Stimulated activated CD4-positive, alpha-beta T cell treated with anti-CD3 and anti-CD28 coated beads, Interleukin-15, amount 100 ng/mL, for 48 hours (primary cell): Measurements from ENCODE around the gene THAP8.

Experiments used
- DNase-seq, 2 donors: peaks; one replicate each; pipeline ENCODE4 v3.0.0-alpha.2; 2020; ENCODE audit warnings: low read depth in 2 of 2

Gene THAP8

DNA sequence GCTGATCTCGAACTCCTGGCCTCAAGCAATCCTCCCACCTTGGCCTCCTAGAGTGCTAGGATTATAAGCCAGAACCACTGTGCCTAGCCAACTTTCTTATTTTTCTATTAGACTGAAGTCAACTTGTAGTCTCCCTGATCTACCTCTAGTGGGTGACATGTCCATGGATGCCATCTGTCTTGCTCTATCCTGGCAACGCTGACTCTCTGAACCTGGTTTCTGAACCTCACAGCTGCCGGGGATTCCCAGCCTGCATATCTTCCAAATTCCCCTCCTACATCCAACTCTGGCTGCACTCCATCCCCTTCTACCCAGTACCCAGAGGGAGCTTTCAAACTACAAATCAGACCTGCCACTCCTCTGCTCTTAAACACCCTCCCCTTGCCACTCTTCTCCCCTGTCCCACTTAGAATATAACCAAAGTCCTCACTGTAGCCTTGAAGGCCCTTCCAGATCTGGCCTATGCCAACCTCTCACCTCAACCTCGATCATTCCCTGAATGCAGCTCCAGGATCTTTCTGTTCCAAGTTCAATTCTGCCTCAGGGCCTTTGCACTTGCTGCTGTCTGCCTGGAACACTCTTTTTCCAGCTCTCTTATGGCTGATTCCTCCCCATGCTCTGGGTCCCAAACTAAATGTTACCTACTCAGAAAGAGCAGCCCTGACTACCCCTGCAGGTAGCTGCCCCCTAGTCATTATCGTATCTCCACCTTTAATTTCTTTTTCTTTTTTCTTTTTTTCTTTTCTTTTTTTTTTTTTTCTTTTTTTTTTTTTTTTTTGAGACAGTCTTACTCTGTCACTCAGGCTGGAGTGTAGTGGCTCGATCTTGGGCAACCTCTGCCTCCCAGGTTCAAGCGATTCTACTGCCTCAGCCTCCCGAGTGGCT lies 23.6 kb downstream of the THAP8 start:
- no peak for DNase-seq

- DNase-seq, result no peak
These were observed 25.6 kb downstream of the THAP8 start for GRCh38 chr19:36028313-36029041.

DNA sequence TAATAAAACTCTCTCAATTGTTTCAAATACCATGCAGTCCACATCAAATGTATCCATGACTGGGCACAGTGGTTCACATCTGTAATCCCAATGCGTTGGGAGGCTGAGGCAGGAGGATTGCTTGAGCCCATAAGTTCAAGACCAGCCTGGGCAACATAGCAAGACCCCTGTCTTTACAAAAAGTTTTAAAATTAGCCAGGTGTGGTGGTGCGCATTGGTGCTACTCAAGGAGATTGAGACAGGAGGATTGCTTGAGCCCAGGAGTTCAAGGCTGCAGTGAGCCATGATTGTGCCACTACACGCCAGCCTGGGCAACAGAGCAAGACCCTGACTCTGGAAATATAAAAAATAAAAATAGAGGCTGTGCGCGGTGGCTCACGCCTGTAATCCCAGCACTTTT lies 26.4 kb downstream of the THAP8 start:
- no peak for DNase-seq

DNA sequence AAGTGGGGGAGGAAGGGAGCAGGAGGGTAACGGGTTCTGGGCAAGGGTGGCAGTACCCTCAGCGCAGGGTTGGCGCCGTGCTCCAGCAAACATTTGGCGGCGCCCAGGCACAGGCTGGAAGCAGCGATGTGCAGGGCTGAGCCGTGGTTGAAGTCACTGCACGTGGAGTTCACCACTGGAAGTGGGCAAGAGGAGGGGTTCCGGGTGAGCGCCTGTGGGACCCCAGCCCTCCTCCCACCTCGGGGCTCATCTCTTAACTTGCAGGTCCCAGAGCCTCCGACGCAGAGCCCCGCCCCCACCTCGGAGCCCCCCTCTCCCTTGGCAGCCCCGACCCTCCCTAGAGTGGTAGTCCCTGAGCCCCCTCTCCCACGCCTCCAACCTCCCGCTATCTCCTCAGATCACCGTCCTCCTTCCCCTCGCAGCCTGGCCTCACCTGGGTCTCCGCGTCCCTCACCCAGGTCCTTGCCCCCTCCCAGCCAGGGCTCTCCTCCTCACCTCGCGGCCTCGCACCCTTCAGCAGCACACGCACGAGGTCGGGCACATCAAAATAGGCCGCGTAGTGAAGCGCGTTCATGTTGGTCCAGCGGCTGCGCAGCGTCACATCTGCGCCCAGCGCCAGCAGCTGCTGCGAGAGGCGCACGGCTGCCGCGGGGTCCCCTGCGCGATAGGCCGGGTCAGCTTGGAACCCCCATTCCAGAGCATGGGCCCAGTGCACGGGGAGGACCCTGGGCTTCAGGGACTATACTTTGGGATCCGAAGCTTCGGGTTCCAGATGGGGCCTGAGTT lies 27.8 kb downstream of the THAP8 start:
- no peak for DNase-seq

DNA sequence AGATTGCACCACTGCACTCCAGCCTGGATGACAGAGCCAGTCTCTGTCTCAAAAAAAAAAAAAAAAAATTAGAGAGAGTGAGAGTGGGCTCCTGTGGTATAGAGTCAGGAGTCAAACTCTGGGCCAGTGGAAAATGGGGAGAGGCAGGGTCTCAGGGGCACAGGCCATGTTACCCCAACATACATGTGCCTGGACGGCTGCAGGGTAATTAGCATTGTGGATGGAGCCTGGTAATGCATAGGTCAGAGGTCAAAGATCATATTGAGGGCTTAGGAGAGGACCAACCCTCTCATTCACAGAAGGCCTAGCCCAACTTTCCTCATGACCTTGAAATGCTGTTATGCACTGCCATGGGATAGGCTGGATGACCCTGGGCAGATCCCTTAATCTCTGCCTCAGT lies 28.5 kb downstream of the THAP8 start:
- DNase-seq, result no peak

DNA sequence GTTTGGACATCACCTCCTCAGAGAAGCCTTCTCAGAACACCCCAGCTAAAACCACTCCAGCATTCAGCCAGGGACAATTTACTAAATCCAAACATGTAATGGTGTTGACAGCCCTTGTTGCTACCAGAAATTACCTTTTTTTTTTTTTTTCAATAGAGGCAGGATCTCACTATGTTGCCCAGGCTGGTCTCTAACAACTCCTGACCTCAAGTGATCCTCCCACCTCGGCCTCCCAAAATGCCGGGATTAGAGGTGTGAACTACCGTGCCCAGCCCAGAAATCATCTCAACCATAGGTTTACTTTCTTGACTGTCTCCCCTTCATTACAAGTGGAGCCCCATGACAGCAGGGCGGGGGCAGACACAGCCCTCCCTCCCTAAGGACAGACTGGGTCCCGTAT lies 30.7 kb downstream of the THAP8 start:
- DNase-seq, result no peak

DNA sequence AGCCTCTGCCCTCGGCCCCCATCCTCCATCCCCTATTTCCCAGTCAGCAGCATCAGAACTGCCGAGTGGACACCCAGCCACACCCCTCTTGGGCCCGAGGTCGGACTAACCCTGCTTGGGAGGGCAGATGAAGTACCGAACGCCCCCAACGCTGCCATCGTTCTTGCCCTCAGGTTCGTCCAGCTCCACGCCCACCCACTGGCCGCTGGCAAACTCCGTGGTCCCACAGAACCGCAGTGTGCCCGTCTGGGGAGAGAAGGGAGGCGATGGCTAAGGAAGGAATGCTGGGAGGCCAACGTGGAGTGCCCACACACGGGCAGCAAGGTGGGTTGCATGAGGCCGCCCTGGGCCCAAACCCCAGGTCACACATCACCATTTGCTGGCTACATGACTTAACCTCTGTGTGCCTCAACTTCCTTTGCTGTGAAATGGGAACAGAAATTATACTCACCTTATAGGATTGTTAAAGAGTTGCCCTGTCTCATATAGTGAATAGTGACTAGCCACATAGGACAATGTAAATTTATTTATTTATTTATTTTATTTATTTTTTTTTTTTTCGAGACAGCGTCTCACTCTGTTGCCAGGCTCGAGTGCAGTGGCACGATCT lies 34.9 kb downstream of the THAP8 start:
- DNase-seq, result no peak

DNA sequence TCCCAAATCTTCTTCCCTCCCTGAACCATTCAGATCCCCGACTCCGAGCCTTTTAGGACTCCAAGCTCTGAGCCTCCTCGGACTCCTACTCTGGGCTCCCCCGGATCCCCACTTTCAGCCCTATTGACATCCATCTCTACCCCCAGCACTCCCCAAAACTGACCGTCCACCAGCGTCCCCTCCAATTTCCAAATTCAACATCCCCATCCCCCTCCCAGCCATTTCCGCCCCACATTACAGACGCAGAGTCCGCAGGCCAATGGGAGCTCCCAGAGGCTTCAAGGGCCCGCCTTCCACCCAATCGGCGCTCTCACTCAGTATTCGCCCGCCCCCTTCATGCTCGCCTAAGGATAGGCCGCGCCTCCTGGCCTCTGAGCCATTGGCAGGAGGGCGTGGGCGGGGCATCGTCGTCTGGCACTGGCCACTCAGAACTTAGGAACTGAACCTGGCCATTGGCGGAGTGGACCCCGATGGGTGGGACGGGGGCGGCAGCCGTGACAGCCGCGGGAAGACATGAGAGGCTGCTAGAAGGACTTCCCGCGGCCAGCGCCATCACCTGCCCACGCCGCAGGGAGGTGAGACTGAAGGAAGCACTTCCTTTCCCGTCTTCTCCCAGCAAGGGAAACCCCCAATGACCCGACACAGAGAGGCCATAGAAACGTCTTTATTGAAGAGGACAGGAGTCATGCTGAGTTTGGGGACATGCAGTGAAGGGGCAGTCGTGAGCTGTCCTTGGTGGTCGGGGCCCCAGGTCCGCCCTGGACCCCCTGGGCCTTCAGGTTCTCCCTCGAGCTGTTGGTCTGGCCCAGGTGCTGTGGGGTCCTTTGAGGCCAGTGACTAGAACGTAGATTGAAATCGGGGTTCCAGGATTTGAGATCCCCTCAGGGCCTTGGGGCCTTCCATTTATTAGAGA lies 39.8 kb downstream of the THAP8 start, which contains the start of gene ALKBH6:
Gene ALKBH6 (minus strand): TSS at position 202 of the 913 bp plus-strand sequence. CDS start 816 bp downstream, outside the sequence.
- DNase-seq, result peak; percentile 100

GRCh38 chr19:36013280-36014011 lies 40.6 kb downstream of the THAP8 start:
- no peak for DNase-seq

- no peak for DNase-seq
These were observed 43.7 kb downstream of the THAP8 start for GRCh38 chr19:36010402-36010801.

GRCh38 chr19:36009633-36010379 lies 44.3 kb downstream of the THAP8 start:
- no peak for DNase-seq

GRCh38 chr19:36009220-36009619 lies 44.9 kb downstream of the THAP8 start:
- peak in 1 of 2 donors; percentile 45 for DNase-seq

DNA sequence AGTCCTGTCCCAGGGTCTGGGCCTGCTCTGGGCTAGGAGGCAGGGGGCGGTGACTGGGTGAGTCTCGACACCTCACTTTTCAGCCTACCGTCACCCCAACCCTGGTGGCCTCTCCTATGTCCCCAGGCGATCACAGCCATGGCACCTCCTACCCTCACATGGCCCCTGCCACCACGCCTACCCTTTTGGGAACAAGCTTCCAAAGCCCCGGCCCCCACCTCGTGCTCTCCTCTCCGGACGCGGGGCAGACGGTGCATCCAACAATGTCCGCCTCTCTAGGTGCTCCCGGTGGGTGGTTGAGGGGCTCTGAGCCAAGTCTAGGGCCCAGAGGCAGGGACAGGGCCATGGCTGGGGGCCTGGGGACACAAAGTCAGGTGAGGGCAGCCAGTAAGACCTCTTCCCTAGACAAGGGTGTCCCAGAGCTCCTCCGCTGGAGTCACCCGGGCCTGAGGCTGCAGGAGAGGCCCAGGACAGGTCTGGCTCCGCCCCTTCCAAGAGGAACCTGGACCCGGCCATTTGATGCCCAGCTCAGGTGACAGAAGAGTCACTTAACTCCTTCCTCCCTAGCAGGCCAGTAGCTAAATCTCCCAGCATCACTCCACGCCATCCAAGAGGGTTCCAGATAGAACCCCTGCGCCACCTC lies 45.6 kb downstream of the THAP8 start, which contains the start of gene SYNE4:
Gene SYNE4 (minus strand): TSS at position 478 of the 643 bp plus-strand sequence. CDS start 132 bp downstream, at position 346.
- DNase-seq, result no peak

DNA sequence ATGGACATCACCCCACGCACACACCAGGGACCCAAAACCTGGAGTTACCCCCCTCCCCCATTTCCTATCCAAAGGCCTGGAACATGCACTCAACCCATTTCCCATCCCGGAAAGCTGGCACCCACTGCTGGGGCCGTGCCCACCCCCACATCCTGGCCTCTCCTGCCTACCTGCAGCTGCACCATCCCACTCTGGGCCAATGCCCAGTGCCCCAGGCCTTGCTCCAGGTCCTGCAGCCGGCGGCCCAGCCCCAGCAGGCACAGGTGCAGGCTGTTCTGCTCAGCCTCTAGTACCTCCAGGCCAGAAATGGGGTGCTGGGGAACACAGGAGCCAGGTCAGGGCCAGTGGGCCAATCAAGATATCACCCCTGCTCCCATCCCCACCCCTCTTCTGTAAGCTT lies 47.1 kb downstream of the THAP8 start:
- DNase-seq, result no peak

GRCh38 chr19:36003284-36003683 lies 50.8 kb downstream of the THAP8 start:
- no peak for DNase-seq

GRCh38 chr19:36001605-36002004 lies 52.5 kb downstream of the THAP8 start:
- DNase-seq, result no peak

DNA sequence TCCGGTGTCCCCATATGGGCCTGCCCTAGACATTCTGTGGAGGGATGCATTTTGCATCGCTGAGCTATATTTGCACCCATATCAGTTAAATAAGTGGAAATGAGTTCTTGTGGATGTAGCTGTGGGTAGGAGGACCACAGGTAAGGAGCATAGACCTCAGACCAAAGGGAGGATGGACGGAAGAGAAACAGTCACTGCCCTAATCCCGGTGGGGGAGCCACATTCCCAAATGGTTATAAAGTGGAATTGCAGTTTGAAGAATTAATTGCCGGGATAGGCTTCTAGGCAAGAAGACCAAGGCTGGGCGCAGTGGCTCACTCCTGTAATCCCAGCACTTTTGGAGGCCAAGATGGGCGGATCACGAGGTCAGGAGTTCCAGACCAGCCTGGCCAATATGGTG lies 57.3 kb downstream of the THAP8 start:
- no peak for DNase-seq
